CD4-positive, alpha-beta T cell treated with Interleukin-1 beta for 1 hour (primary cell): ENCODE results near the gene UBR7.
"Not testable (repeated sequence)": the region's sequence is repeated elsewhere in the genome, so short reads cannot be mapped to it uniquely, and the experiment has no call there.

ENCODE experiments used
- DNase-seq, 2 donors: peaks; one replicate each; pipeline ENCODE4 v3.0.0-alpha.2; 2020 to 2022

Gene UBR7

DNA sequence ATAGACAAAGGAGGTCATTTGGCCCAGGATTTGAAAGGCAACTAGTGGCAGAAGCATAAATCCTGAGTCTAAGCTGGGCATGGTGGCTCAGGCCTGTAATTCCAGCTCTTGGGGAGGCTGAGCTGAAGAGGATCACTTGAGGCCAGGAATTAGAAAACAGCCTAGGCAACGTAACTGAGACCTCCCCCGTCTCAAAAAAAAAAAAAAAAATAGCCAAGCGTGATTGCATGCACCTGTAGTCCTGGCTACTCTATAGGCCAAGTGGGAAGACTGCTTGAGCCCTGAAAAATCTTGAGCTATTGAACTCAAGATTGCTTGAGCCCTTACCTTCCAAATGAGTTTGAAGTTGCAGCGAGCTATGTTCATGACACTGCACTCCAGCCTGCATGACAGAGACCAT is 8.0 kb upstream of the UBR7 start:
- DNase-seq: no peak

DNA sequence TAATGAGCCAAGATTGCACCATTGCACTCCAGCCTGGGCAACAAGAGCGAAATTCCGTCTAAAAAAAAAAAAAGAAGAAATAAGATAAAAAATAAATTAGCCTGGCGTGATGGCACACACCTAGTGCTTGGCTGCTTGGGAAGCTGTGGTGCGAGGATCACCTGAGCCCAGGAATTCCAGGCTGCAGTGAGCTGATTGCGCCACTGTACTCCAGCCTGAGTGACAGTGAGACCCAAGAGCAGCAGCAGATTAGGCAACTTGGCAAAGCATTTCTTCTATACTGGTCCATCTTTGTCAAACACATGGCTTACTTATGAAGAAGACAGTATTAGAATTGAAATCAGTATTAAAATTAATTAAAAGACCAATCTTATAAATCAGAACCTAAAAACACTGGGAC is 6.5 kb upstream of the UBR7 start:
- DNase-seq: no peak

DNA sequence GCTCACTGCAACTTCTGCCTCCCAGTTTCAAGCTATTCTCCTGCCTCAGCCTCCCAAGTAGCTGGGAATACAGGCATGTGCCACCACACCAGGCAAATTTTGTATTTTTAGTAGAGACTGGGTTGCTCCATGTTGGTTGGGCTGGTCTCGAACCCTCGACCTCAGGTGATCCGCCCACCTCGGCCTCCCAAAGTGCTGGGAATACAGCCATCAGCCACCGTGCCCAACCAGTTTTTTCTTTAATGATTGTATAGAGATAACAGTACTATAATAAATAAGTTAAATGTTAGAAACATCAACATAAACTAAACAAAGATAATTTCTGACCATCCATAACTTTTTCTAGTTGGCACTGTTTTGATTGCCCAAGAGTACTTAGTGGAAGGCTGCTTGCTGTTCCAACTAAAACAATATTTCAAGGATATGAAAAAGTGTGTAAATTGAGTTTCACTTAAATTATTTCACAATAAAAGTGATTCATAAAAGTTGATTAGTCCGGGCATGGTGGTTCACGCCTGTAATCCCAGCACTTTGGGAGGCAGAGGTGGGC is 5.8 kb upstream of the UBR7 start:
- DNase-seq: no peak

DNA sequence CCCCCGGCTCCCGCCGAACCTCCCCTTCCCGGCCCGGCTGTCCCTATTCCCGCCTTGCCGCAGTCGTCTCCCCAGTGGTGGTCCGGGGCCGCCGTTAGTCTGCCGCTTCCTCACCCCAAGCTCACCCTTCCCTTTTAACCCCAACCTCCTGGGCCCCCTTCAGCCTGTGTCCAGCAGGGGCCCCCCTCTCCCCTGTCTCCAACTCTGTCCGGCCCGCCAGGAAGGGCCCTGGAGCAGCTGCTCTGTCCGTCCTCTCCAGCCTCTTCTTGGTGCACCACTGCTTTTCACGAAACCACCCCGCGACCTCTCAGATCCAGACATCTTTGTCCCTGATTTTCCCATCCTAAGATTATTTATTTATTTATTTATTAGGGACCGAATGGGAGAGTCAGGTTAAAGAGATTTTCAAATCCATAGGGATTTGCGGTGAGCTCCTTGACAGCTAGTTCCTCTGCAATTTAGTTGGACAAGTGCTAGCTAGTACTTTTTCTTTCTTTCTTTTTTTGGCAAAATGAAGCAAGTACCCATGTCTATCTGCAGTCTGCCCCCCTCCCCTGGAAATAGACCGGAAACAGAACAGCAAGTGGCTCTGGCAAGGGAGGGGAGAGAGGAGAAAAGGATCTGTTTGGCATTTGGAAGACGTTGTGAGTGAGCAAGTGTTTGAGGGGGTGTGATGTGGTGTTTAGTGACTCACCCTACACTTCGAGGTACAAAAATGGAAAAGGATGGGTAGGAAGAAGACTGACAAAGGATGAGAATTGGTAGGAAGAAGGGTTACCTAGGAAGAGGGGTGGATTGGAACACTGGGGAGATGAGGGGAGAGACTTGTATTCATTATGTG is 632 bp downstream of the UBR7 start:
- peak; percentile 3 to 21 for DNase-seq

DNA sequence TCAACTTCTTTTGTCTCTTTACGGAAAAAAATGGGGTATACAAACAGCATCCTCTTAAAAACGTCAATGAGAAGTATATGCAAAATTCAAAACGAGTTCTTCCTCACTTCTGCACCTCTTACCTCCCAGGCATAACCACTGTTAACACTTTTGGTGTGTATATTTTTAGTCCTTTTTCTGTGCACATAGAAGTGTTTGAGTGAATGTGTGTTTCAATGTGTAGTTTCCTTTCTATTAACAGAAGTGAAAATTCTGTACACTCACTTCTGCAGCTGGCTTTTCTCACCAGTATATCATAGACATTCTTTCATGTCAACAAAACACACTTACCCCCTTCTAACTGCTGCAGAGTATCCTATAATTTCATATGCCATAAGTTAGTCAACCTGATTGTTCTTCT is 5.4 kb downstream of the UBR7 start:
- DNase-seq: no peak

DNA sequence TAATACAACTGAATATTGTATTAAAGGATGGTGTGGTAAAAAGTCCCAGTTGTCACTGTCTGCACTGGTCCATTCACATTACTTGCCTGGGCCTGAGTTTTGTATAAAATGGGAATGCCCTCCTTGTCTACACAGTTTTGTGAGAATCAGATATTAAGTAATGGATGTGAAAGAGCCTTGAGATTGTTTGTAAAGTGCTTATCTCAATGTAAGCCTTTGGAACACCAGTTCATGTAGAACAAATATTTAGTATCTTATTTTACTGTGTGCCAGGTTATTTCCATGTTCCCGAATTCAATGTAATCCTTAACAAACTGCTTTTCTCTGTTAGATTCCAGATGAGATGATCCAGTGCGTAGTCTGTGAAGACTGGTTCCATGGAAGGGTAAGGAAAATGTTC is 7.5 kb downstream of the UBR7 start:
- DNase-seq: no peak

DNA sequence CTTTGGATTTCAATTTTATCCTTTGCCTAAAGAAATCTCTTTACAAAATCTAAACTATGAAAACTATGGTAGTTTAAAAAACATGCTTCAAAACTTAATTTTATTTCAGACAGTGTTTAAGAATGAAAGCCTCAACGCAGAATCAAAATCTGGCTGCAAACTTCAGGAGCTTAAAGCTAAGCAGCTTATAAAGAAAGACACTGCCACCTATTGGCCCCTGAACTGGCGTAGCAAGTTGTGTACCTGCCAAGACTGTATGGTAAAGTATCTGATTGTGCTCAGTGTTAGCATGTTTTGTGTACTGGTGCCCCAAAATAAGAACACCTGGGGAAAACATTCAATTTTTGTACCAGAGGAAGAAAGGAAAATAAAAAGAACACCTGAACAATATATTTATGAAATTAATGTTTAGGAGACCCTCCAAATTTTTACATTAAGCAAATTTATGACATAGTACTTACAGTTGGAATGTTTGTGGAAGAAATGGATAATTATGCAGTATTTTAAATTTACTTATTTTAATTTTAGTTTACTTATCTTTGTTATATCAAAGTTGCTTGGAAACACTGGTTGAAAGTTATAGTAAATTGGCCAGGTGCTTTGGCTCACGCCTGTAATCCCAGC is 12.2 kb downstream of the UBR7 start:
- DNase-seq: peak; percentile 61 to 65

DNA sequence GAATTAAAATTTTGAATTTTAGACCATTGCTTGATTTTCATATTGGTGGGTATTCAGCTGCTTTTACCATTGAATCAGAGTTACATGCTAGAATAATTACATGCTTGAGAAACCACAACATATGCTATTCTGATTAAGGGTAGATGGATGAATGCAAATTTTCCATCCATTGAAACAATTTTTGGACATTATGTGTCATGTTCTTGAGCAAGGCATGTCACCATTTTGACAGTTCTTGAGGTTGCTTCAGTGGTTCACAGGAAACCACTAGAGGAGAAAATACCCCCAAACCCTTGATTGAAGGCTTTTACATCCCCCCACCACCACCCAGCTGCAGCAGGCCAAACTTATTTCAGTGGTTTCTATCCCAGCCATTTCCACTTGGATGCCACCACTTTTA is 13.5 kb downstream of the UBR7 start:
- DNase-seq: no peak

DNA sequence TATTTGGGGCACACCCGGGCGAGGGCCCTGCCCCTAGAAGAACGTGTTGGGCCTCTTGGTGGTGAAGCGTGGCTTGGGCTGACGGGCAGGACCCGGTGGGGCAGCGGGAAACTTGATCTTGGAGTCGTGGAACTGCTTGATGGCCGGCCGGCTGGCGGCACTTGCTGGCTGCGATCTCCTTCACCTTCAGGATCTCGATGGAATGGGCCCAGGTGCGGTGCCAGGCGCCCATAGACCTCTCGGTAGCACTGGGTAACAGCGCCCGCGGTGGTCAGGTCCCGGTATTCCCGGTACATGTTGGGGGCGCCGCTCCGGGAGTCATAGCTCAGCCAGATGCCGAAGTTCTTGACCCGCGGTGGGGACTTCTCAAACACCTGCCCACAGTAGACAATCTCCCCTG is 16.5 kb downstream of the UBR7 start:
- no peak for DNase-seq

DNA sequence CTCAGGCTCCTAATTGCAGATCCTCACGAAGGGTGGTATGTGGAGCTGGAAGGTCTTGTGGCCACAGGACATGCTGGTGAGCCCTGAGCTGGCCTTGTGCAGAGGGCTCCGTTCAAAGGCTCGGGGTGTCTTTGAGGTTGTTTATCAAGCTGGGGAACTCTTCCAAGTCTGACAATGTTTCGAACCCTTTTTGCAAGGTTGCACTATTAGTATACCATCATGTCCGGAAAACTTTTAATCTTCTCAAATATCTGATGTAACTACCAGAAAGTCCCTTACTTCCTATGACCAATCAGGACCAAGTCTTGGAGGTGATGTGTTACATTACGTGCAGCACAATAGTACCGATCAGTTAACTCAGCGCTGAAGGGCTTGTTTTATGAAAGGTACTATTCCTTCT is 21.5 kb downstream of the UBR7 start:
- DNase-seq: no peak

DNA sequence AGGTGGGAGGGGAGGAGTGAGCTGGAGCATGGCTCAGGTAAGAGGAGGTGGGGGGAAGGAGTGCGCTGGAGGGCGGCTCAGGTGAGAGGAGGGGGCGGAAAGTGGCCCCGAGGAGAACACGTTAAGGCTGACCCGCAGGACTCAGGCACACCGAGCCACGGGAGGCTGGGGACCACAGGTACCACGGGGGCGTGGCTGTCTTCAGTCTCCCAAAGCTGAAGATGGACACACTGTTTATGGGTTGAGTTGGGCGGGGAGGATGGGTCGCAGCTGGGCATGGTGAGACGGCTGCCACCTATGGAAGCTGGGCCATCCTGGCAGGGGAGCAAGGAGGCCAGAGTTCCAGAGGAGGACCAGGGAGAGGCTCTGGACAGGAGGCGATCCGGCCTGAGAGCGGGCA is 23.5 kb downstream of the UBR7 start:
- DNase-seq: no peak

DNA sequence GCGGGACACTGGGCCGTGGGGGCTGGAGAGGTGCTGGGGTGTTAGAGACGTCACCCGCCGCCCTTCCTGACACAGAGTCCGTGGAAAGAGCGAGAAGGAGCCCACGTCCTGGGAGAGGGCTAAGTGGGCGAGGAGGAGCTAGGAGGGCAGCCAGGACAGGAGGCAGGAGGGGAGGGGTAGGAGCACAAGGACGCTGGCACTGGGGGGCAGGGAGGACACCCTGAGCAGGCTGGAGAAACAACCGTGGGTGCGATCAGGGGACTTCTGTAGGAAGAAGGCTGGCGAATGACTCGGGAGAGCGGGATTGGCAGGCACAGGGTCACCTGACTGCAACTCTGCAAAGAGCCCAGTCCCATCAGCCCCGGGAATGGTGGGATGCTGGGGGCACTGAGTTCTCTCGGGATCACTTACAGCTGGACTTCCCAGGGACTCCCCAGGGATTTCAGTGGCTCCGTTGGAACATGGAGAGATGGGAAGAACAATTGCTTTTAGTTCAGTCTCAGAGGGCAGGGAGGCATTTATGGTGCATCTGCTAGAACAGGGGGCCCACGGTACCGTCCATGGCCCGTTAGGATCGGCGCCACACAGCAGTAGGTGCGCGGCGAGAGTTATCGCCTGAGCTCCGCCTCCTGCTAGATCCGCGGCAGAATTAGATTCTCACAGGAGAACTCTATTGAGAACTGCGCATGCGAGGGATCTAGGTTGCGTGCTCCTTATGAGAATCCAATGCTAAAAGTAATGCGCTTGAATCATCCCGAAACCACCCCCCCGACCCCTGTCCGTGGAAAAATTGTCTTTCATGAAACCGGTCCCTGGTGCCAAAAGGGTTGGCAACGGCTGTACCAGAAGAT is 24.3 kb downstream of the UBR7 start:
- DNase-seq: no peak

DNA sequence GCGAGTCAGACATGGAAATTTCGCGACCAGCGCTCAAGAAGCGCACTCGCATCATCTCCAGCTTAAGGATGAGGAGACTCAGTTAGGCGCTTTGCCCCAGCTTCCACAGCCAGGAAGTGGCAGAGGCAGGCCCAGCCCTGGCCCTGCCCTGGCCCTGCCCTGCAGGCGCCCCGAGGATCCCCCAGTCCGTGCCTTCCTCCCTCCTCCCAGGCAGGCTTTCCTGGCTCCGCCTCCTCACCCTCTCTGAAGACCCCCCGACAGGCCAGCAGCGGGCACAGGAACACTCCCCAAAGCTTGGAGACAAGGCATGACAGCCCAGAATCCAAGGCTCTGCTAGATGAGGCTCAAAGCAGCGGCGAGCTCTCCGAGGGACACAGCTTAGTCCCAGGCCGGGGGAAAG is 25.1 kb downstream of the UBR7 start:
- no peak for DNase-seq

DNA sequence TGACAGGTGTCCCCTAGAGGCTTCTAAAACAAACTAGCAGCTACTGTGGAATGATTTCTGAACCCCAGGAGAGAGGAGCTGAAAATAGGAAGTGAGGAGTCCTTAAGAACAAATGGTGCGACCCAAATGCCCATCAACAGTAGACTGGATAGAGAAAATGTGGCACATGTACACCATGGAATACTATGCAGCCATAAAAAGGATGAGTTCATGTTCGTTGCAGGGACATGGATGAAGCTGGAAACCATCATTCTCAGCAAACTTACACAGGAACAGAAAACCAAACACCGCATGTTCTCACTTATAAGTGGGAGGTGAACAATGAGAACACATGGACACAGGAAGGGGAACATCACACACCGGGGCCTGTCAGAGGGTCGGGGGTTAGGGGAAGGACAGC is 26.0 kb downstream of the UBR7 start:
- DNase-seq: not testable (repeated sequence)

DNA sequence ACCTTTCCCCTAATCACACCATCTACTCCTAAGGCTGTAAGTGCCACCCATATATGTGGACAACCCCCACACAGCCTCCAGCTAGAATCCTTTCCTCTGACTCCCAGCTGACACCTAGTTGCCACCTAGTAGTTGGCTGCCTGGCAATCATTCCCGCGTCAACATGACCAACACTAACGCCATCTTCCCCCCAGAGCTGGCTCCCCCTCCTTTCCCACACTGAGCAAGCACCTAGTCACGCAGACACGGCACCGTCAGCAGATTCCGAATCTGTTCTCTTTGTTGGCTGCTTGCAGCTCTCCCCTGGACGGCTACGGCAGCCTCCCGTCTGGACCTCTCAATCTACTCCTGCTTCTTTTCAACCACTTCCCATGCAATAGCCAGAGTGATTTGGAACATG is 27.7 kb downstream of the UBR7 start:
- no peak for DNase-seq

DNA sequence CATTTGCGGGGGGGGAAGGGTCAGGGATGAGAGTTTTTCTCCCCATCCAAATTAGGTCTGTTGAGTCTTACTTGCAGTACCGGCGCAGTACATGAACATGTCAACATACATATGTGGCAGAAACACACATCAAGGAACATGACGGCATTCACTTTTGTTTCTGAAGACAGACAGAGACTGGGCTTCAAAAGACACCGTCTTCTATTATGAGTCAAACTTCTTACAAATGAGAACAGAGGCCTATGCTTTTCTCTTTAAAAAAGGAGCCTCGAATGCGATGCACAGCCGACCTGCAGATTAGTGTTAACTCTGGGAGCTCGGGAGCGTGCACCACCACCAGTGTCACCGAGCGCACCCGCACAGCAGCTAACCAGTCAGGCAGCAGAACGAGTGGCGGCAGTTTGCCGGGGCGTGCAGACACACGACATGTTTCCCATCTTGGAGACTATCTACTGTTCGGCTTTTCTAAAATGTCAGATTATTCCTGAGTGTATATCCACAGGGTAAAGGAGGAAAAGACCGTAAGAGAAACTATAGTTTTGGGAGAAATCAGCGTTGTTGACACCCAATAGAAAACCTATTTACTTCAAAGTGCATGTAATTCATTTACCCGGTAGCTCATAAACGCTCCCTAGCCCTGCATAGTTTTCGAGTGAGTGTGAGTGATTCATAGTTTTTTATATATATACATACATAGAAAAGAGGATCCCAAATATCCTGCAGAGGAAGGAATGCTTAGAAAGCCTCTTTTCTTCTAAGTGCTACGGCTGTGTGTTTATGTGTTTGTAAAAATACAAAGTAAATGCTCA is 33.0 kb downstream of the UBR7 start:
- DNase-seq: no peak

DNA sequence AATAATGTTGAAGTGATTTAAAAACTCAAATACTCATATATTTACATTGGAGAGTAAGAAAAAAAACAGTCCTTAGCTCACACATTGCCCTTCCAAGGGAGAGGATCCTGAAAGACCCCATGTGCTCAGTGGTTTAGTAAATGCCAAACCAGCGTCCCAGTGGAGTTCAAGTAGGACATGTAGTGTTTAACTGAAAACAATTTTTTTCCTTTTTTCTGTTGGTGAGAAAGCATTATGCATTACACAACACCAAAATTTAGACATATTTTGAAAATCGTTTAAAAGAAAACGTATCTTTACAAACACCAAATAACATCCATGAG is 33.6 kb downstream of the UBR7 start:
- DNase-seq: no peak

DNA sequence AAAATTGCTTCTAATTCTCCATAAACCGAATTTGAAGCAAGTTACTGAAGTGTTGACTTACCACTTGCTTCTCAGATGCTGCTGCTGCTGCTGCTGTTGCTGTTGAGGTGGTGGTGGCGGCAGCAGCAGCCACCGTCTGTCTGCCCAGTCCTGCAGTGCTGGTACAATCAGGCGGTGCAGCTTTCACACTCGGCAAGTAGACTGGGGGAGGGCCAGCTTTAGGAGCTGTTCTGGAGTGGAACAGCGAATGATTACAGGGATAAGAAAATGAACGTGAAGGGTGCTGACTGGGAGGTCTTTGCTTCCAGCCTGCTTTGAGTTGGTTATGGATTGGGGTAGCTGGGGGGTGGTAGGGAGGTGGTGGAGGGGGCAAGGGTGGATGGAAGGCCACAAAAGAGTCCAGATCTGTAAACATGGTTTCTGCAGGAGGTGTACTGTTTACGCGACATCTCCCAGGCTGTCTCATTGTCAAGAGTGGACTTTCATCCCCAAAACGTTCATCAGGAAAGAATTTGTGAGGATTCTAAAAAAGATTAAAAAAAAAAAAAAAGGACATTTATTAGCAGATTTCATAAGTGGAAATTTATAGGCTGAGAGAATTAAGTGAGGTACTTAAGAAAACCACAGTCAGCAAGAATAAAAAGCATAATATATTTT is 38.8 kb downstream of the UBR7 start:
- DNase-seq: no peak

DNA sequence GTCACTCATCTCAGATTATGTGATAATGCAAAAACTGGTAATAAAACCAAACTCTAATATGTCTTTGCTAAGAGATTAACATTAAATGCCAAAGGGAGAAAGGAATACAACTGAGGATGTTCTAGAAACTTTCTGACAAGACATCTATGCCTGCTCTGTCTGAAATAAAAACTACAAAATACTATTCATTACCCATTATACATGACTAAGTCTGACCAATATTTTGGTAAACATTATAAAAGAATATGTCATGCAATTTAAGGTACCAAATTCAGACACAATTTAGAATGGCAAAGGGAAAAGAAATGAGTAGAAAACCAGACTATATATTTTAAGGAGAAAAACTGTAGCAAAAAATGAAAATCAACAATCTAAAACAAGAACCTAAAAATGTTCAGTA is 39.5 kb downstream of the UBR7 start:
- no peak for DNase-seq

DNA sequence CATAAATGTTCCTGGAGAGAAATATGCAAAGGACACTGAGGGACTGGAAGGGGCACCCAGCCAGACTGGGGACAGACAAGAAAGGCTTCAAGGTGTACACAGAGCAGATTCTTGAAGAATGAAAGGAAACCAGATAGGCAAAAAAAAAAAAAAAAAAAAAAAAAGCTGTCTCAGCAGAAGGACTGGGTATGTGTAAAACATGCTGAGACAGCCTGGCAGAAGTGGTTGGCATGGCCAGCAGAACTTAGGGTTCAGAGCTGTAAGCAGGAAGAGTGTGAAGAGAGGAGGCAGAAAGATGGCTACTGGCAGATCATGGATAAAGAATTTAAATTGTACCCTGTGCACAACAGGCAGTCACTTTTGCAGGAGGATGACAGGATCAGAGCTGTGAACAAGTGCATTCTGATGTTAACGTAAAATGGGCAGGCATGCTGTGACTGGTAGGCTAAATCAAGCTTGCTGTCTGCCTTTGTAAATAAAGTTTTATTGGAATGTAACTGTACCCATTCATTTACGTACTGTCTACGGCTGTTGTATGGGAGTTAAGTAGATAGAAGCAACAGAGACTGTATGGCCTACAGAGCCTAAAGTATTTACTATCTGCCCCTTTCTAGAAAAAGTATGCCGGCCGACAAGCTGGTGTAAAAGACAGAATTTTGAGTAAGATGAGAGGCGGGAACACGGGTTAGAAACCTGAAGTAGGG is 42.2 kb downstream of the UBR7 start:
- DNase-seq: no peak

DNA sequence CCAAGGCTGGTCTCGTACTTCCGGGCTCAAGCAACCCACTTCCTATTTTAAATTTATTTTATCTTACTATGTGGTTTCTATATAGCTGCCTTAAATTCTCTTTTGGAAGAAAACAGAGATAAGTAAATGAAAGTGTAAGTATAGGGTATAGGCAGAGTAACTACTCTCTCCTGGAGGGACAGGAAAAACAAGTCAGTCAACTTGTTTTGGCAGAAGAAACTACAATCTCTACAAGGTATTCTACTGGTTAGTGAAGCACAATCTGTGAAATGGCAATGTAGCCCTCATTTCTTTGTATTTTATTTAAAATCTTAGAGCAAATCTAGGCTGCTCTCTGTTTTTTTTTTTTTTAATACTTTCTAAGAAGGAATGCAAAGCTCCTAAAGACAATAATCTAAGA is 55.4 kb downstream of the UBR7 start:
- DNase-seq: no peak

DNA sequence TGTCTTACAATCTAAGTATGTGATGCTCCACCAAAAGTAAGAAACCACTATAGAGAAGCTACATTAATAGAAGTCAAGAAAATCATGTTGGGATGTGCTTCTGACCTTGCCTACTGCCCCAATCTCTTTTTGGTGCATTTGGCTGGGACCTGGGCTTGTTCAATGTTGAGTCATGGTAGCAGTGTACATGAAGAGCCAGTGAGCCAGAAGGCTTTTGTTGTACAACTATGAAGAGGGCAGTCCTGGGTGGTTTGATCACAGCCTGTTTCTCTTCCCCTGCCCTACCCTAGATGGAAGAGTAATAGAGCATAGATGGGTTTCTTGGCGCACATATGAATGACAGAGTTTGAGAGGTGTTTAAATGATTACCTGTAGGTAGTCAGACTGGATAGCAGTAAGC is 56.4 kb downstream of the UBR7 start:
- DNase-seq: no peak
